Measurements from ENCODE around the gene GSTM4.
"Not testable (repeated sequence)": the region's sequence is repeated elsewhere in the genome, so short reads cannot be mapped to it uniquely, and the experiment has no call there.

The GSTM4 gene

DNA sequence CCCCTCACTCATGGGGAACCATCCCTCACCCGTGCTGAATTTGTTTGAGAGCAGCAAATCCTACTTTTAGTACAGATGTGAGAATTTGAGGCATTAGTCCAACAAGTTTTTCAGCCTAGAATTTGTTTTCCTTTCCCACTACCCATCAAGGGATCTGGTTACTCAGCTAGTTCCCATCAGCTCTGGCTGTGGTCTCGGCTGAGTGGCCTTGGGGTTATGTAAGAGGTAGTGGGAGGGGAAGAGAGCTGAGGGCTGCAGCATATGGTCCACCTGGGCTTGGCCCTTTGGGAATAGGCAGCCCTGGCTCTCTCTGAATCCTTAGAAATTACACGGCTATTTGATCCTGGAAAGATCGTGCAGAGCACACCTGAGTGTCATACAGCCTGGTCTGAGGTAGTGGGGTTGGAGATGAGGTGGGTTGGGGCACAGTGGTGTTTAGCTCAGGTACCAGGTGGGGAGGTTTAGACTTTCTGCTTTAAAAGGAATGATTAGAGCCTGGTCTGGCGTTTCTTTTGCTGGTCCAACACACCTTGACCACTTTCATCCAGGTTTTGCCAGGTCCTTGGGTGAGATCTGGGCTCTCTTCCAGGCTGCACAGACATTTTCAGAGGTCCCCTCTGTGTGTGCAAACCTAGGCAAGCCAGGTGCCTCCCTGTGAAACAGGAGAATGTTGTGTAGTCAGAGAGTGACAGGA lies 4.2 kb downstream of the GSTM4 start:
- DNase-seq (ENCODE audit: insufficient read length, low spot score) = no peak
- no peak for FAIRE-seq

- not testable (repeated sequence) for FAIRE-seq; DNase-seq (ENCODE audit: insufficient read length, low spot score)
These were observed 4.8 kb downstream of the GSTM4 start for GRCh38 chr1:109660691-109661026.

DNA sequence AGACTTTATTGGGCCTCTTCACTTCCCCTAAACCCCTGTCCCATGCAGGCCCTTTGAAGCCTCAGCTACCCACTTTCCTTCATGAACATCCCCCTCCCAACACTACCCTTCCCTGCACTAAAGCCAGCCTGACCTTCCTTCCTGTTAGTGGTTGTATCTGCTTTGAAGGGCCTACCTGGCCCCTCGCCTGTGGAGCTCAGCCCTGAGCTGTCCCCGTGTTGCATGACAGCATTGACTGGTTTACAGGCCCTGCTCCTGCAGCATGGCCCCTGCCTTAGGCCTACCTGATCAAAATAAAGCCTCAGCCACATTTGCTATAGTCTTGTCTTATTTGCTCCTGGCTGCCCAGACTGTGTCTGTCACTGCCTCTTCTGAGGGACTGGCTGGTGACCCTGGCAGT lies 5.5 kb downstream of the GSTM4 start:
- FAIRE-seq = no peak
- no peak for DNase-seq (ENCODE audit: insufficient read length, low spot score)

GRCh38 chr1:109664671-109665070 lies 8.8 kb downstream of the GSTM4 start:
- DNase-seq (ENCODE audit: insufficient read length, low spot score) (no peak), FAIRE-seq (no peak)

- peak; percentile 45 for DNase-seq (ENCODE audit: insufficient read length, low spot score)
These were observed 11.7 kb downstream of the GSTM4 start, which contains the start of gene GSTM2 for GRCh38 chr1:109667452-109668122. GSTM2 (plus strand) TSS chr1:109668057; CDS start chr1:109668116, 59 bp downstream.

DNA sequence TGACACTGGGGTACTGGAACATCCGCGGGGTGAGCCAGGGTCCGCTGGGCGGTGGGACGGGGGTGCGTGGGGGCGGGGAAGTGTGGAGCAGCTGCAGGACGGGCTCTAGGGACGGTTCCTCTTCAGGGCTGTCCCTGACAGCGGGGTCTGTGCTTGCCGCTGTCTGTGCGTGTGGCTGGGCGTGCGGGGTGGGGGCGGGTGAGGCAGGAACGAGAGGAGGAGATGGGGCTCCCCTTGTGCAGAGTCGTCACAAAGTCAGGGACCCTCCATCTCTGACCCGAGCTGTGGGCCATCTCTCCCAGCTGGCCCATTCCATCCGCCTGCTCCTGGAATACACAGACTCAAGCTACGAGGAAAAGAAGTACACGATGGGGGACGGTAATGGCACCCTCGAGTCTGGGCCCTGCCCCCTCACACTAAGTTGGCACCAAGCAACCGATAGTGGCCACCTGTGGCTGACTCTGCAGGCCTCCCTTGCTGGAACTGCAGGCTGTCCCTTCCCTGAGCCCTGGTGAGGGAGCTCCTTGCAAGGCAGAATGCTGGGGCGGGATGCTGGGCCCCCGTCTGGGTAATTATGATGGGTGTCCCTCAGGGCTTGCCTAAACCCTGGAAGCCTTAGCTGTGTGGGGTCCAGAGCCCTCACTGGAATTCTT lies 12.3 kb downstream of the GSTM4 start:
- no peak for DNase-seq (ENCODE audit: insufficient read length, low spot score)
- FAIRE-seq = no peak

More at GRCh38 chr1:109667452-109668122, 11.7 kb downstream of the GSTM4 start, which contains the start of gene GSTM2:
- FAIRE-seq = no peak

GRCh38 chr1:109669246-109669948 lies 13.5 kb downstream of the GSTM4 start:
- FAIRE-seq = no peak
- no peak for DNase-seq (ENCODE audit: insufficient read length, low spot score)

DNA sequence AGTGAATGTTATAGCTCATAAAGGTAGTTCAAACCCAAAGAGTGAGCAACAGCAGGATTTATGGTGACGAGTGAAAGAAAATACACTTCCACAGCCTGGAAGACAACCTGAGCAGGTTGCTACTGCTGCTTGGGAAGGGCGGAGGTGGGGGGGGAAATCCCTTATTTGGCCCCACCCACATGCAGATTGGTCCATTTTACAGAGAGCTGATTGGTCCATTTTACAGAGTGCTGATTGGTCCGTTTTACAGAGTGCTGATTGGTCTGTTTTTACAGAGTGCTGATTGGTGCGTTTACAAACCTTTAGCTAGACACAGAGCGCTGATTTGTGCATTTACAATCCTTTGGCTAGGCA lies 14.0 kb downstream of the GSTM4 start:
- not testable (repeated sequence) for FAIRE-seq; DNase-seq (ENCODE audit: insufficient read length, low spot score)

GRCh38 chr1:109671067-109671466 lies 15.2 kb downstream of the GSTM4 start:
- DNase-seq (ENCODE audit: insufficient read length, low spot score) = no peak
- no peak for FAIRE-seq

DNA sequence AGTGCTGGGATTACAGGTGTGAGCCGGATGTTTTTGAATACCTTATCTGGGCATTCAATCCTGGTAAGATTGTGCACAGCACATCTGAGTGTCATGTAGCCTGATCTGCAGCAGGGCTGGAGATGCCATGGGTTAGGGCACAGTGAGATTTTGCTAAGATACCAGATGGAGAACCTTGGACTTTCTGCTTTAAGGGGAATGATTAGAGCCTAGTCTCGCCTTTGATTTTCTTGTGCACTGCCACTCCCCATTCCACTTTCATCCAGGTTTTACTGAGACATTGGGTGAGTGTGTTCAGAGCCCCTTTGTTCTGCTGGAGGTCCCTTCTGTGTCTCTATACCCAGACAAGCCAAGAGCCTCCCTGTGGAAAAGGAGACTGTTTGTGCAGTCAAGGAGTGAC lies 18.0 kb downstream of the GSTM4 start:
- DNase-seq (ENCODE audit: insufficient read length, low spot score); FAIRE-seq: not testable (repeated sequence)

- not testable (repeated sequence) for FAIRE-seq; DNase-seq (ENCODE audit: insufficient read length, low spot score)
These were observed 20.9 kb downstream of the GSTM4 start for GRCh38 chr1:109676683-109677381.

- DNase-seq (ENCODE audit: insufficient read length, low spot score) = no peak
- FAIRE-seq = no peak
These were observed 21.6 kb downstream of the GSTM4 start for GRCh38 chr1:109677459-109677858.

GRCh38 chr1:109678637-109679036 lies 22.7 kb downstream of the GSTM4 start:
- FAIRE-seq = not testable (repeated sequence)

GRCh38 chr1:109684777-109685176 lies 28.9 kb downstream of the GSTM4 start:
- DNase-seq (ENCODE audit: insufficient read length, low spot score); FAIRE-seq: not testable (repeated sequence)

More at GRCh38 chr1:109678637-109679036, 22.7 kb downstream of the GSTM4 start:
- DNase-seq (ENCODE audit: insufficient read length, low spot score) = not testable (repeated sequence)

- not testable (repeated sequence) for FAIRE-seq; DNase-seq (ENCODE audit: insufficient read length, low spot score)
These were observed 29.5 kb downstream of the GSTM4 start for GRCh38 chr1:109685399-109685798.

GRCh38 chr1:109685890-109686289 lies 30.0 kb downstream of the GSTM4 start:
- not testable (repeated sequence) for FAIRE-seq; DNase-seq (ENCODE audit: insufficient read length, low spot score)

GRCh38 chr1:109687109-109687508 lies 31.2 kb downstream of the GSTM4 start:
- not testable (repeated sequence) for DNase-seq (ENCODE audit: insufficient read length, low spot score); FAIRE-seq

- DNase-seq (ENCODE audit: insufficient read length, low spot score) (no peak), FAIRE-seq (no peak)
These were observed 32.0 kb downstream of the GSTM4 start, which contains the start of gene GSTM1 for GRCh38 chr1:109687641-109688499. GSTM1 (plus strand) TSS chr1:109687817; CDS start chr1:109687874, 57 bp downstream.

GRCh38 chr1:109689844-109690405 lies 34.0 kb downstream of the GSTM4 start:
- no peak for FAIRE-seq

More at GRCh38 chr1:109689844-109690405, 34.0 kb downstream of the GSTM4 start:
- DNase-seq (ENCODE audit: insufficient read length, low spot score) = no peak
